GM21360 (cell line): ENCODE results near the gene FBXL4.
A peak's percentile ranks its signal among the peaks of the same experiment; 100 is the strongest.

ENCODE experiments used
- ATAC-seq: cut with Tn5 transposase; IDR thresholded peaks from one replicate; pipeline ENCODE4 v1.9.1; 2021; ENCODE audit warnings: mild to moderate bottlenecking, moderate library complexity; ENCODE audit not compliant: unreplicated experiment

Gene FBXL4

GRCh38 chr6:98947411-98948292 lies at the start of gene FBXL4:
FBXL4 (minus strand) TSS chr6:98947946; CDS start chr6:98926988, 20,958 bp downstream.
- peak; percentile 85 for ATAC-seq

- no peak for ATAC-seq
Measured at GRCh38 chr6:98995116-98995515, 47.4 kb upstream of the FBXL4 start.

- ATAC-seq, result no peak
Measured at GRCh38 chr6:98992535-98992934, 44.8 kb upstream of the FBXL4 start.

GRCh38 chr6:98986071-98986615 lies 38.4 kb upstream of the FBXL4 start:
- ATAC-seq, result no peak

GRCh38 chr6:98985391-98985790 lies 37.6 kb upstream of the FBXL4 start:
- ATAC-seq, result no peak

GRCh38 chr6:98984121-98984520 lies 36.4 kb upstream of the FBXL4 start:
- no peak for ATAC-seq

GRCh38 chr6:98981473-98981872 lies 33.7 kb upstream of the FBXL4 start:
- no peak for ATAC-seq

GRCh38 chr6:98980819-98981218 lies 33.1 kb upstream of the FBXL4 start:
- ATAC-seq, result no peak

- ATAC-seq, result no peak
Measured at GRCh38 chr6:98977671-98978292, 30.0 kb upstream of the FBXL4 start.

GRCh38 chr6:98976674-98977385 lies 29.1 kb upstream of the FBXL4 start:
- no peak for ATAC-seq

GRCh38 chr6:98975421-98975820 lies 27.7 kb upstream of the FBXL4 start:
- ATAC-seq, result no peak

- no peak for ATAC-seq
Measured at GRCh38 chr6:98974309-98974708, 26.6 kb upstream of the FBXL4 start.

GRCh38 chr6:98973571-98973970 lies 25.8 kb upstream of the FBXL4 start:
- ATAC-seq, result no peak

GRCh38 chr6:98971303-98971702 lies 23.6 kb upstream of the FBXL4 start:
- ATAC-seq, result no peak

GRCh38 chr6:98970469-98970868 lies 22.7 kb upstream of the FBXL4 start:
- no peak for ATAC-seq

- no peak for ATAC-seq
Measured at GRCh38 chr6:98967616-98968015, 19.9 kb upstream of the FBXL4 start.

- ATAC-seq, result no peak
Measured at GRCh38 chr6:98959631-98960030, 11.9 kb upstream of the FBXL4 start.

- no peak for ATAC-seq
Measured at GRCh38 chr6:98958776-98959175, 11.0 kb upstream of the FBXL4 start.

- ATAC-seq, result no peak
Measured at GRCh38 chr6:98957450-98957849, 9.7 kb upstream of the FBXL4 start.

GRCh38 chr6:98949589-98949988 lies 1.8 kb upstream of the FBXL4 start:
- no peak for ATAC-seq

- ATAC-seq, result peak; percentile 20
Measured at GRCh38 chr6:98946879-98947410, 801 bp downstream of the FBXL4 start.
